Measurements from ENCODE around the gene AP1G1.
"Not testable (repeated sequence)": the region's sequence is repeated elsewhere in the genome, so short reads cannot be mapped to it uniquely, and the experiment has no call there.

The AP1G1 gene

GRCh38 chr16:71807905-71808592 lies 585 bp downstream of the AP1G1 start:
- no peak for DNase-seq

- DNase-seq, result no peak
Observed at GRCh38 chr16:71803305-71803690, 5.3 kb downstream of the AP1G1 start.

GRCh38 chr16:71796501-71797097 lies 12.0 kb downstream of the AP1G1 start:
- DNase-seq, result no peak

GRCh38 chr16:71794943-71795342 lies 13.7 kb downstream of the AP1G1 start:
- no peak for DNase-seq

- DNase-seq, result no peak
Observed at GRCh38 chr16:71794018-71794417, 14.6 kb downstream of the AP1G1 start.

GRCh38 chr16:71792176-71792575 lies 16.5 kb downstream of the AP1G1 start:
- DNase-seq, result no peak

GRCh38 chr16:71790329-71790728 lies 18.3 kb downstream of the AP1G1 start:
- not testable (repeated sequence) for DNase-seq

GRCh38 chr16:71789136-71789535 lies 19.5 kb downstream of the AP1G1 start:
- no peak for DNase-seq

GRCh38 chr16:71788578-71788977 lies 20.1 kb downstream of the AP1G1 start:
- no peak for DNase-seq

GRCh38 chr16:71785143-71785542 lies 23.5 kb downstream of the AP1G1 start:
- not testable (repeated sequence) for DNase-seq

GRCh38 chr16:71784093-71784492 lies 24.5 kb downstream of the AP1G1 start:
- DNase-seq, result no peak

- DNase-seq, result no peak
Observed at GRCh38 chr16:71781741-71782140, 26.9 kb downstream of the AP1G1 start.

- no peak for DNase-seq
Observed at GRCh38 chr16:71780521-71781089, 28.0 kb downstream of the AP1G1 start.

GRCh38 chr16:71778780-71779179 lies 29.9 kb downstream of the AP1G1 start:
- DNase-seq, result no peak

GRCh38 chr16:71777329-71777728 lies 31.3 kb downstream of the AP1G1 start:
- no peak for DNase-seq

GRCh38 chr16:71775949-71776348 lies 32.7 kb downstream of the AP1G1 start:
- DNase-seq, result no peak

- DNase-seq, result no peak
Observed at GRCh38 chr16:71771571-71771970, 37.1 kb downstream of the AP1G1 start.

GRCh38 chr16:71769222-71769621 lies 39.4 kb downstream of the AP1G1 start:
- DNase-seq, result no peak

GRCh38 chr16:71767060-71767900 lies 41.4 kb downstream of the AP1G1 start:
- DNase-seq, result no peak

GRCh38 chr16:71762186-71762585 lies 46.4 kb downstream of the AP1G1 start:
- no peak for DNase-seq

GRCh38 chr16:71761097-71761496 lies 47.5 kb downstream of the AP1G1 start:
- DNase-seq, result no peak

- no peak for DNase-seq
Observed at GRCh38 chr16:71758293-71758760, 50.3 kb downstream of the AP1G1 start.

GRCh38 chr16:71754652-71755051 lies 54.0 kb downstream of the AP1G1 start:
- DNase-seq, result no peak

GRCh38 chr16:71754108-71754507 lies 54.5 kb downstream of the AP1G1 start:
- no peak for DNase-seq
